GM06990 (cell line): ENCODE results near the gene ELOVL7.

Source experiments
- DNase-seq: peaks from one replicate; pipeline ENCODE4 v3.0.0-alpha.2; 2011; ENCODE audit not compliant: insufficient read length; ENCODE audit errors: extremely low read depth
- H3K27me3 ChIP-seq: replicated peaks from 2 replicates; pipeline ENCODE4 v1.6.0; 2011; ENCODE audit warnings: low read length; ENCODE audit not compliant: control insufficient read depth, insufficient read depth
- H3K36me3 ChIP-seq: 2 replicates; pipeline ENCODE4 v1.5.1; 2011; ENCODE audit warnings: low read length; ENCODE audit not compliant: control insufficient read depth, insufficient read depth
- H3K4me3 ChIP-seq: replicated peaks from 2 replicates; pipeline ENCODE4 v1.5.1; 2011; ENCODE audit warnings: low read depth, mild to moderate bottlenecking, control low read depth, low read length
- TF ChIP-seq, protein P1 (sequence below): IDR thresholded peaks from 2 replicates; pipeline ENCODE4 v1.5.1; 2011; ENCODE audit warnings: low read length, control low read depth, mild to moderate bottlenecking, inconsistent platforms; ENCODE audit not compliant: insufficient read depth, poor library complexity, severe bottlenecking

Gene ELOVL7

GRCh38 chr5:60843936-60844905 lies at the start of gene ELOVL7:
TSS of gene ELOVL7 (minus strand) at chr5:60844269. CDS start at chr5:60787397, 56,872 bp downstream.
- TF ChIP-seq, protein P1, sequence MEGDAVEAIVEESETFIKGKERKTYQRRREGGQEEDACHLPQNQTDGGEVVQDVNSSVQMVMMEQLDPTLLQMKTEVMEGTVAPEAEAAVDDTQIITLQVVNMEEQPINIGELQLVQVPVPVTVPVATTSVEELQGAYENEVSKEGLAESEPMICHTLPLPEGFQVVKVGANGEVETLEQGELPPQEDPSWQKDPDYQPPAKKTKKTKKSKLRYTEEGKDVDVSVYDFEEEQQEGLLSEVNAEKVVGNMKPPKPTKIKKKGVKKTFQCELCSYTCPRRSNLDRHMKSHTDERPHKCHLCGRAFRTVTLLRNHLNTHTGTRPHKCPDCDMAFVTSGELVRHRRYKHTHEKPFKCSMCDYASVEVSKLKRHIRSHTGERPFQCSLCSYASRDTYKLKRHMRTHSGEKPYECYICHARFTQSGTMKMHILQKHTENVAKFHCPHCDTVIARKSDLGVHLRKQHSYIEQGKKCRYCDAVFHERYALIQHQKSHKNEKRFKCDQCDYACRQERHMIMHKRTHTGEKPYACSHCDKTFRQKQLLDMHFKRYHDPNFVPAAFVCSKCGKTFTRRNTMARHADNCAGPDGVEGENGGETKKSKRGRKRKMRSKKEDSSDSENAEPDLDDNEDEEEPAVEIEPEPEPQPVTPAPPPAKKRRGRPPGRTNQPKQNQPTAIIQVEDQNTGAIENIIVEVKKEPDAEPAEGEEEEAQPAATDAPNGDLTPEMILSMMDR: no peak
- H3K36me3 ChIP-seq: no peaks in the 10 kb centered on the region
- peak within 1 kb of the TSS; percentile 66 for H3K4me3 ChIP-seq
- peaks cover 2% of the 10 kb centered on the region; the same call in 1 of the 2 replicates for H3K27me3 ChIP-seq
- DNase-seq: peak; percentile 79

DNA sequence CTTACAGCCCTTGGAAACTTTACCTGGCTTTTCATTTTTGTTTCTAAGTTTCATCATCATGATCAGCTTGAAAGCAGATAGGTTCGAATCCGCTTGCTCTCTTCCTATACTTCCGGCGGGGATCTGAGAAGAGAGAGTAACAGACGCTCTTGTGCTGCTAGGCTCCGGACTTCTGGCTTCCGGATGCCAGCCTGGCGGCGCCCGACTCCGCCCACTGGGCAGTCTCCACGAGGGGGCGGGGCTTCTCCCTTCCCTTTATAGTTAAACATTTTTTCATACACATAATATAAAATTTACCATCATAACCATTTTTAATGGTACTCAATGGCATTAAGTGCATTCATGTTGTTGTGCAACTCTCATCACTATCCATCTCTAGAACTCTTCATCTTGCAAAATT lies 49.5 kb upstream of the ELOVL7 start:
- no peak for DNase-seq
- Histone ChIP-seq H3K4me3 (no peak overlapping the region), H3K27me3 (no peaks in the 10 kb centered on the region), H3K36me3 (peaks cover 2% of the 10 kb centered on the region; the same call in 1 of the 2 replicates)
- TF ChIP-seq, protein P1: no peak

DNA sequence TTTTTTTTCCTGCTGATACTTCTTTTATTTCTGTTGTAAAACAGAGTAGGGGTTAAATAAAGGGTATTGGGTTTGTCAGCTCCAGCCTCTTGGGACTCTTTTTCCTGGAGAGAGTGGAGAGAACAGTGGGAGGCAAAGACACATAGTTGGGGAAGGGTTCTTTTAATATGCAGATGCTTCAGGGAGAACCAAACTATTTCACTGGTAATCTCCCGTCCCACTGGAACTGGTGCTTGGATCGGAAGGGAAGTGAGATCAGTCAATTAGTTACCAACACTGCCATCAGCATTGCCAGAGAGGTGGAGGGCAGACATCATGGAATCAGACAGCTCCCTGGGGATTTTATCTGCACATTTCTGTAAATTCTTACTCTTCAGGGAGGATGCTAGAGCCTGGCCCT lies 47.6 kb upstream of the ELOVL7 start:
- H3K36me3 ChIP-seq: no peaks in the 10 kb centered on the region; the same call in 1 of the 2 replicates
- no peak for DNase-seq
- TF ChIP-seq, protein P1: no peak

GRCh38 chr5:60888359-60889061 lies 44.4 kb upstream of the ELOVL7 start:
- TF ChIP-seq, protein P1: no peak
- H3K36me3 ChIP-seq: no peaks in the 10 kb centered on the region; the same call in 1 of the 2 replicates
- H3K27me3 ChIP-seq: no peaks in the 10 kb centered on the region
- no peak for DNase-seq
- no peak overlapping the region for H3K4me3 ChIP-seq

More for the DNA sequence above, 47.6 kb upstream of the ELOVL7 start:
- Histone ChIP-seq H3K4me3 (no peak overlapping the region), H3K27me3 (no peaks in the 10 kb centered on the region)

DNA sequence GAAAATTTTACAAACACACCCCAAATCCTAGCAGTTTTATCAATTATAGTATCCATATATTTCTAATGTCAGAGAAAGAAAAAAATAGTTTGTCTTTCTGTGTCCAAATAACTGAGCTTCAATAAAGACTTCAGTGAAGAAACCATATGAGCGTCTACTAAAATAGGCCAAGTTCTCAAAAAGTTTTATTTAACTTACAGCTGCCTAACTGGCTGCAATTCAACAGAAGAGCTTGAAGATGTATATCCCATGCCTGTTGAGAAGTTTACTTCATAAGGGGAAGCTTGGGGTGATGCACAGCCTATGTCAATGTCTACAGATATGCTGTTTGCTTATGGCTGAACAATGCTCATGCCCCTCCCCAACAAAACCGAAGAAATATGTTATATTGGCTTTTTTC lies 43.7 kb upstream of the ELOVL7 start:
- H3K27me3 ChIP-seq: no peaks in the 10 kb centered on the region
- TF ChIP-seq, protein P1: no peak
- no peak for DNase-seq
- no peak overlapping the region for H3K4me3 ChIP-seq
- H3K36me3 ChIP-seq: no peaks in the 10 kb centered on the region; the same call in 1 of the 2 replicates
